ENCODE measurements around the gene TNFSF13.

DNA sequence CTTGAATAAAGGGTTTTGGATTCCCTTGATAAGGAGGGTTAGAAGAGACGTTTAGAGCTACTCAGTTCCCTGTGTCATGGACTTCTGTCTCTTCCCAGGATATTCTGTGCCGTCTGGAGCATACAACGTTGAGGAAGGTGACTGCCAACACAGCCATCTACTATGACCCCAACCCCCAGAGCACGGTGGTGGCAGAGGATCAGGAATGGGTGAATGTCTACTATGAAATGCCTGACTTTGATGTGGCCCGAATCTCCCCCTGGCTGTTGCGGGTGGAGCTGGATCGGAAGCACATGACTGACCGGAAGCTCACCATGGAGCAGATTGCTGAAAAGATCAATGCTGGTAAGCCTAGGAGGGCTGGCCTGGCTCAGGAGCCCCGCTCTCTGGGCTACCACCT is 49.7 kb upstream of the TNFSF13 start:
- TF ChIP-seq, protein P1, sequence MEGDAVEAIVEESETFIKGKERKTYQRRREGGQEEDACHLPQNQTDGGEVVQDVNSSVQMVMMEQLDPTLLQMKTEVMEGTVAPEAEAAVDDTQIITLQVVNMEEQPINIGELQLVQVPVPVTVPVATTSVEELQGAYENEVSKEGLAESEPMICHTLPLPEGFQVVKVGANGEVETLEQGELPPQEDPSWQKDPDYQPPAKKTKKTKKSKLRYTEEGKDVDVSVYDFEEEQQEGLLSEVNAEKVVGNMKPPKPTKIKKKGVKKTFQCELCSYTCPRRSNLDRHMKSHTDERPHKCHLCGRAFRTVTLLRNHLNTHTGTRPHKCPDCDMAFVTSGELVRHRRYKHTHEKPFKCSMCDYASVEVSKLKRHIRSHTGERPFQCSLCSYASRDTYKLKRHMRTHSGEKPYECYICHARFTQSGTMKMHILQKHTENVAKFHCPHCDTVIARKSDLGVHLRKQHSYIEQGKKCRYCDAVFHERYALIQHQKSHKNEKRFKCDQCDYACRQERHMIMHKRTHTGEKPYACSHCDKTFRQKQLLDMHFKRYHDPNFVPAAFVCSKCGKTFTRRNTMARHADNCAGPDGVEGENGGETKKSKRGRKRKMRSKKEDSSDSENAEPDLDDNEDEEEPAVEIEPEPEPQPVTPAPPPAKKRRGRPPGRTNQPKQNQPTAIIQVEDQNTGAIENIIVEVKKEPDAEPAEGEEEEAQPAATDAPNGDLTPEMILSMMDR (IDR thresholded peaks at IDR 0.05), result no peak
- no peak for TF ChIP-seq POLR2A (IDR thresholded peaks at IDR 0.05)

Measured in uterus (tissue), 2 donors.